Neural progenitor cell (in vitro differentiated cells): Measurements from ENCODE around the gene ZBTB25. TPM values are rescaled to one million over a fixed set of nuclear protein-coding genes. Genes with fewer than 3 reads are reported as not detected.

ENCODE experiments used
- DNase-seq: peaks from one replicate; pipeline ENCODE4 v3.0.0-alpha.2; 2016; ENCODE audit warnings: low spot score
- H2AFZ ChIP-seq: fragments of 200-600 bp; sonication (generic); replicated peaks from 2 replicates; pipeline ENCODE4 v1.6.1; 2016; ENCODE audit warnings: antibody characterized with exemption
- H3F3A ChIP-seq: fragments of 200-600 bp; sonication (generic); 2 replicates; pipeline ENCODE4 v1.6.1; 2016; ENCODE audit warnings: antibody characterized with exemption, low read depth
- H3K27ac ChIP-seq: fragments of 200-600 bp; sonication (generic); 2 replicates; pipeline ENCODE4 v1.5.1; 2016; ENCODE audit warnings: mild to moderate bottlenecking
- H3K27me3 ChIP-seq: fragments of 200-600 bp; sonication (generic); 2 replicates; pipeline ENCODE4 v1.6.1; 2016; ENCODE audit warnings: mild to moderate bottlenecking, moderate library complexity
- H3K36me3 ChIP-seq: fragments of 200-600 bp; sonication (generic); 2 replicates; pipeline ENCODE4 v1.5.1; 2016
- H3K4me1 ChIP-seq: fragments of 200-600 bp; sonication (generic); 2 replicates; pipeline ENCODE4 v1.6.1; 2016; ENCODE audit warnings: mixed run types
- H3K4me2 ChIP-seq: fragments of 200-600 bp; sonication (generic); 2 replicates; pipeline ENCODE4 v1.6.1; 2016
- H3K4me3 ChIP-seq: fragments of 200-600 bp; sonication (generic); 2 replicates; pipeline ENCODE4 v1.5.1; 2016
- H3K79me2 ChIP-seq: fragments of 200-600 bp; sonication (generic); 2 replicates; pipeline ENCODE4 v1.6.1; 2016; ENCODE audit warnings: low read depth
- H3K9ac ChIP-seq: fragments of 200-600 bp; sonication (generic); 2 replicates; pipeline ENCODE4 v1.6.1; 2016
- H3K9me3 ChIP-seq: fragments of 200-600 bp; sonication (generic); 2 replicates; pipeline ENCODE4 v1.5.1; 2016; ENCODE audit warnings: low read depth
- H4K20me1 ChIP-seq: fragments of 200-600 bp; sonication (generic); 2 replicates; pipeline ENCODE4 v1.6.1; 2016; ENCODE audit warnings: low read depth
- H3K27ac Mint-ChIP-seq: 3 replicates; pipeline ENCODE4 v1.8.0; 2021; ENCODE audit warnings: mixed read lengths
- H3K27me3 Mint-ChIP-seq: 2 replicates; pipeline ENCODE4 v1.8.0; 2022; ENCODE audit warnings: low read depth, mild to moderate bottlenecking, inconsistent platforms, moderate library complexity, mixed read lengths; ENCODE audit not compliant: insufficient read depth
- H3K36me3 Mint-ChIP-seq: 3 replicates; pipeline ENCODE4 v1.8.0; 2021; ENCODE audit warnings: mixed read lengths
- H3K4me1 Mint-ChIP-seq: 3 replicates; pipeline ENCODE4 v1.8.0; 2021; ENCODE audit warnings: mixed read lengths
- H3K4me3 Mint-ChIP-seq: 3 replicates; pipeline ENCODE4 v1.8.0; 2021; ENCODE audit warnings: mild to moderate bottlenecking, moderate library complexity, mixed read lengths
- H3K9me3 Mint-ChIP-seq: 3 replicates; pipeline ENCODE4 v1.8.0; 2020; ENCODE audit warnings: mixed read lengths
- CTCF ChIP-seq: fragments of 200-600 bp; sonication (generic); IDR thresholded peaks from 2 replicates; pipeline ENCODE4 v1.5.1; 2017; ENCODE audit warnings: antibody characterized with exemption, mild to moderate bottlenecking
- EZH2 ChIP-seq: fragments of 200-600 bp; sonication (generic); IDR thresholded peaks from 2 replicates; pipeline ENCODE4 v1.6.1; 2017; ENCODE audit warnings: antibody characterized with exemption, mild to moderate bottlenecking, moderate library complexity
- EZH2phosphoT487 ChIP-seq: fragments of 200-600 bp; sonication (generic); IDR thresholded peaks from 2 replicates; pipeline ENCODE4 v1.6.1; 2017; ENCODE audit warnings: antibody characterized with exemption
- total RNA-seq: library from RNA; depleted of rRNA; stranded (reverse); fragments of >200 nt; gene quantifications from 2 replicates; pipeline ENCODE4 v1.2.3, GENCODE V29; 2015; ENCODE audit warnings: low replicate concordance

Gene ZBTB25
- total RNA-seq, 1 donor from 2014 or later = 14.3 TPM

GRCh38 chr14:64459405-64460136 is 44.1 kb downstream of the ZBTB25 start:
- Histone ChIP-seq H3K9me3 (no peaks in the 10 kb centered on the region), H3K36me3 (no peaks in the 10 kb centered on the region), H3F3A (peaks cover 11% of the 10 kb centered on the region), H3K9ac (no peak overlapping the region), H3K79me2 (no peaks in the 10 kb centered on the region), H3K4me1 (peaks cover 2% of the 10 kb centered on the region), H2AFZ (no peak overlapping the region), H3K4me2 (no peak overlapping the region), H3K4me3 (no peak overlapping the region), H3K27ac (no peak overlapping the region), H3K27me3 (peaks cover 5% of the 10 kb centered on the region), H4K20me1 (no peaks in the 10 kb centered on the region)
- no peak for DNase-seq
- peaks cover 1% of the 10 kb centered on the region for H3K27me3 Mint-ChIP-seq
- TF ChIP-seq CTCF = no peak
- TF ChIP-seq EZH2phosphoT487 = no peak
- H3K27ac Mint-ChIP-seq = no peak overlapping the region
- H3K36me3 Mint-ChIP-seq = peaks cover 4% of the 10 kb centered on the region
- no peaks in the 10 kb centered on the region for H3K4me1 Mint-ChIP-seq
- H3K9me3 Mint-ChIP-seq = no peaks in the 10 kb centered on the region
- no peak overlapping the region for H3K4me3 Mint-ChIP-seq

- DNase-seq = no peak
These were observed 49.0 kb downstream of the ZBTB25 start for GRCh38 chr14:64454671-64455070.

GRCh38 chr14:64450255-64450654 is 53.4 kb downstream of the ZBTB25 start:
- H3K4me1 ChIP-seq = no peaks in the 10 kb centered on the region
- H3F3A ChIP-seq = no peaks in the 10 kb centered on the region
- Mint-ChIP-seq H3K4me1 (peaks cover 3% of the 10 kb centered on the region), H3K36me3 (peaks cover 25% of the 10 kb centered on the region), H3K4me3 (no peak overlapping the region), H3K27ac (peak overlapping the region; percentile 63), H3K27me3 (peaks cover 2% of the 10 kb centered on the region), H3K9me3 (no peaks in the 10 kb centered on the region)
- no peak overlapping the region for H3K4me3 ChIP-seq
- no peak overlapping the region for H3K4me2 ChIP-seq
- no peaks in the 10 kb centered on the region for H3K79me2 ChIP-seq
- H3K27me3 ChIP-seq = no peaks in the 10 kb centered on the region
- no peaks in the 10 kb centered on the region for H4K20me1 ChIP-seq
- H3K36me3 ChIP-seq = peaks cover 3% of the 10 kb centered on the region
- no peak for TF ChIP-seq EZH2
- TF ChIP-seq CTCF = no peak
- no peak for TF ChIP-seq EZH2phosphoT487
- H2AFZ ChIP-seq = no peak overlapping the region
- H3K9me3 ChIP-seq = no peaks in the 10 kb centered on the region
- DNase-seq = no peak
- no peak overlapping the region for H3K9ac ChIP-seq
- H3K27ac ChIP-seq = no peak overlapping the region

More at GRCh38 chr14:64454671-64455070, 49.0 kb downstream of the ZBTB25 start:
- Histone ChIP-seq H2AFZ (no peak overlapping the region), H3K27ac (no peak overlapping the region), H3K27me3 (no peaks in the 10 kb centered on the region), H4K20me1 (no peaks in the 10 kb centered on the region), H3F3A (no peaks in the 10 kb centered on the region), H3K9me3 (no peaks in the 10 kb centered on the region), H3K9ac (no peak overlapping the region), H3K4me2 (no peak overlapping the region), H3K36me3 (peaks cover 3% of the 10 kb centered on the region), H3K4me1 (no peaks in the 10 kb centered on the region), H3K79me2 (no peaks in the 10 kb centered on the region), H3K4me3 (no peak overlapping the region)
- Mint-ChIP-seq H3K36me3 (peaks cover 23% of the 10 kb centered on the region), H3K27me3 (peaks cover 2% of the 10 kb centered on the region), H3K4me3 (no peak overlapping the region), H3K9me3 (no peaks in the 10 kb centered on the region), H3K4me1 (no peaks in the 10 kb centered on the region), H3K27ac (no peak overlapping the region)
- no peak for TF ChIP-seq CTCF
- TF ChIP-seq EZH2 = no peak
- TF ChIP-seq EZH2phosphoT487 = no peak
